Keratinocyte (primary cell): Measurements from ENCODE around the gene SYT8.

Source experiments
- EZH2 ChIP-seq: IDR thresholded peaks from one replicate; pipeline ENCODE4 v1.6.1; 2012; ENCODE audit warnings: inconsistent platforms, mild to moderate bottlenecking, low read length, moderate library complexity
- TF ChIP-seq, protein P1 (sequence below), 3 experiments: IDR thresholded peaks in 1 of 3; conservative IDR thresholded peaks in 1 of 3; optimal IDR thresholded peaks in 1 of 3; 2 replicates in 2 of 3; 3 replicates in 1 of 3; pipeline versions ENCODE3 to v1.5.1; 2011; ENCODE audit warnings: low read length in 3 of 3, mild to moderate bottlenecking in 3 of 3, moderate library complexity in 2 of 3, control low read depth in 1 of 3, inconsistent platforms in 1 of 3; ENCODE audit not compliant: insufficient read depth in 2 of 3; ENCODE audit errors: extremely low read depth in 1 of 3

DNA sequence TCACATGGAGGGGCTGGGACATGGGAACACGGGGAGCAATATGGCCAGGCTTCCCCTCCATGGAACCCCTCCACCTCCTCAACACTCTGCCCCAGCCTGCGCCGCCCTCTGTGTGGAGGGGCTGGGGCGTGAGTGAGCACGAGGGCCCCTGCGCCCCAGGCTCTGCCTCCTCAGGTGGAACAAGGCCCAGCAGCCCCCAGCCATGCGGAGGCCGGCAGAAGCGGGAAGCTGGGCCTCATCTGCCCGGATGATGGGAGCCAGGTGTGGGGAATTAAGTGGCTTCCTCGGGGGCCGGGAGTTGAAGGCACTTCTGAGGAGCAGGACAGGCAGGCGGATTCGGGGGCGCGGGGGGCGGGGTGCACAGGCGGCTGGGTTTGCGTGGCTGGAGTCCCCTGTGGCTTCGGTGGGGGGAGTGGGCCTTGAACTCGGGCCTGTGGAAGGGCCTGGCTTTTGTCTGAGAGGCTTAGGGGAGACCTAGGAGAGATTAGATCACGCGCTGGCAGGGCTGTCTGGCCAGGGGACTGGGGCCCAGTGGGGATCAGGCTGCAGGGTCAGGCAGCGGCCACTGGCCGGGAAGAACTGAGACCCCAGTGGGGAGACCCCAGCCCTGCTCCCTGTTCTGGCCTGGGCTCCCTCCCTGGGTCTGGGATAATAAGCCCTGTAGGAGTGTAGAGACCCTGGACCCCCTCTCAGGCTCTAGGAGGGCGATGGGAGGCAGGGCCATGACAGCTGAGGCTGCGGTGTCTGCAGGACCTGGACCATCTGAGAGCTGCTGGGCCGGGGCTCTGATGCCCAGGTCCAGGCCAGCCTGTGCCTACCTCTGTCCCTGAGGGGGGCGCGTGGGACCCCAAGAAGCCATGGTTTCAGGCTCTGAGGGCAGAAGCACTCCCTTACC is 43.6 kb downstream of the SYT8 start:
- TF ChIP-seq, protein P1, sequence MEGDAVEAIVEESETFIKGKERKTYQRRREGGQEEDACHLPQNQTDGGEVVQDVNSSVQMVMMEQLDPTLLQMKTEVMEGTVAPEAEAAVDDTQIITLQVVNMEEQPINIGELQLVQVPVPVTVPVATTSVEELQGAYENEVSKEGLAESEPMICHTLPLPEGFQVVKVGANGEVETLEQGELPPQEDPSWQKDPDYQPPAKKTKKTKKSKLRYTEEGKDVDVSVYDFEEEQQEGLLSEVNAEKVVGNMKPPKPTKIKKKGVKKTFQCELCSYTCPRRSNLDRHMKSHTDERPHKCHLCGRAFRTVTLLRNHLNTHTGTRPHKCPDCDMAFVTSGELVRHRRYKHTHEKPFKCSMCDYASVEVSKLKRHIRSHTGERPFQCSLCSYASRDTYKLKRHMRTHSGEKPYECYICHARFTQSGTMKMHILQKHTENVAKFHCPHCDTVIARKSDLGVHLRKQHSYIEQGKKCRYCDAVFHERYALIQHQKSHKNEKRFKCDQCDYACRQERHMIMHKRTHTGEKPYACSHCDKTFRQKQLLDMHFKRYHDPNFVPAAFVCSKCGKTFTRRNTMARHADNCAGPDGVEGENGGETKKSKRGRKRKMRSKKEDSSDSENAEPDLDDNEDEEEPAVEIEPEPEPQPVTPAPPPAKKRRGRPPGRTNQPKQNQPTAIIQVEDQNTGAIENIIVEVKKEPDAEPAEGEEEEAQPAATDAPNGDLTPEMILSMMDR (optimal IDR thresholded peaks at IDR 0.05 in 1 of 3, IDR thresholded peaks at IDR 0.05 in 1 of 3, conservative IDR thresholded peaks at IDR 0.05 in 1 of 3; ENCODE audit: extremely low read depth in 1 of 3, insufficient read depth in 2 of 3, low read length in 3 of 3) = no peak
- no peak for TF ChIP-seq EZH2
